Endometrial microvascular endothelial cells (primary cell): Measurements from ENCODE around the gene PLA1A. TPM values are rescaled to one million over a fixed set of nuclear protein-coding genes. Genes with fewer than 3 reads are reported as not detected.

Experiments
- in situ Hi-C: cut with HindIII; loops from 2 replicates; pipeline ENCODE4 v1.10.0; 2017; ENCODE audit warnings: low sequenced_read_pairs, low pct_unique_long_range_greater_than_20kb; ENCODE audit errors: inconsistent ontology term
- total RNA-seq: library from RNA; depleted of rRNA; stranded (reverse); fragments of >200 nt; gene quantifications from one replicate; pipeline ENCODE4 v1.2.3, GENCODE V29; 2015; ENCODE audit errors: inconsistent ontology term

PLA1A gene
- total RNA-seq, 1 donor from 2014 or later = 12.8 TPM

GRCh38 chr3:119630880-119631329 lies 33.2 kb downstream of the PLA1A start:
- in situ Hi-C loops = no loop called here

DNA sequence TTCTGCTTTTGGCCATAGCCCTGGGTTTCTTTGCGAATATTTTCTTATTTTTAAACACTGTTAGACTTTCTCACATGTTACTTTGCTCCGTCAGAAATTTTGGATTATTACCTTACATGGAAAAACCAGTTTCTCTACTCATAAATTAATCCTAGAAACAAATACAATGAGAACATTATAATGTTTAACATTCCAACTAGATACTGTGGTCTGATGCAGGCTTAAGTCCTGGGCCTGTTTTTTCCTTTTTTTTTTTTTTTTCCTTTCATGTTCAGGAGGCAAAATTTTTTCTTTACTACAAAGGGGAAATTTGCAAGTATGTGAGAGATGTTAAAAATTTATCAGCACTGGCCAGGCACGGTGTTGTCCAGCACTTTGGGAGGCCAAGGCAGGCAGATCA lies 33.8 kb downstream of the PLA1A start:
- in situ Hi-C loops = no loop called here

DNA sequence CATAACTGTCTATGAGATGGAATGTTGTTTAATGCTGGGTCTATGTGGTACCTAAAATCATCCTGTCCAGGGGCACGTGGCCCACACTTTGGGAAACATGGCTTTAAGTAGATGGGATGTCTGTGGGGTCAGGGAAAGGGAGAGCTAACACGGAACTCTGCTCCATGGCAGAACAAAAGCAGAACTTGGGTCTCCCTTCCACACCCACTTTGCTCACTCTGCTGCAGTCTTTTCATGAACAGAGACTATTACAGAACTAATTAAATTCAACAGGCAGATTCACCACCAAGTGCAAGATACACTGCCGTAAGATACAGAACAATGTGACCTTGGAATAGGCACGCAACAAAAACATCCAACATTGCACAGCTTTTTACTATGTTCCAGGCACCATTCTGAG lies 34.5 kb downstream of the PLA1A start:
- in situ Hi-C loops = no loop called here

- in situ Hi-C loops = no loop called here
These were observed 35.1 kb downstream of the PLA1A start for GRCh38 chr3:119632829-119633228.

- in situ Hi-C loops = no loop called here
These were observed 38.0 kb downstream of the PLA1A start for GRCh38 chr3:119635719-119636118.

DNA sequence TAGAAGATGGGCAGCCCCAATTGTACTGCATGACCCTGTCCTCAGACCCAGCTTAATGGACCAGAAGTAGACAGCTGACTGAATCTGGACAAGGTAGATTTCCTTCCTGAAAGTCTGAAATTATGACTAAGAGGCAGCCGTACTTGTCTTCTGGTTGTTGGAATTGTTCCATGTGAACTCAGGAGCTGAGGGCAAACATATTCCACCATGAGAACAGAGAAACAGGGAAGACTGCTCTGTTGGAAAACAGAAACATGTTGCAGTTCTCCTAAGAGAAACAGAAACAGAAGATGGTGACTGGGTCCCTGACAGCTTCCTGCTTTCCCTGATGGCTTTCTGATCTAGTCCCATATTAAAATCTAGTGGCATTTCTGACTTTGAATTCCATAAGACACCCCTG lies 38.6 kb downstream of the PLA1A start:
- in situ Hi-C loops = no loop called here

- in situ Hi-C loops = no loop called here
These were observed 39.4 kb downstream of the PLA1A start for GRCh38 chr3:119636891-119637611.

DNA sequence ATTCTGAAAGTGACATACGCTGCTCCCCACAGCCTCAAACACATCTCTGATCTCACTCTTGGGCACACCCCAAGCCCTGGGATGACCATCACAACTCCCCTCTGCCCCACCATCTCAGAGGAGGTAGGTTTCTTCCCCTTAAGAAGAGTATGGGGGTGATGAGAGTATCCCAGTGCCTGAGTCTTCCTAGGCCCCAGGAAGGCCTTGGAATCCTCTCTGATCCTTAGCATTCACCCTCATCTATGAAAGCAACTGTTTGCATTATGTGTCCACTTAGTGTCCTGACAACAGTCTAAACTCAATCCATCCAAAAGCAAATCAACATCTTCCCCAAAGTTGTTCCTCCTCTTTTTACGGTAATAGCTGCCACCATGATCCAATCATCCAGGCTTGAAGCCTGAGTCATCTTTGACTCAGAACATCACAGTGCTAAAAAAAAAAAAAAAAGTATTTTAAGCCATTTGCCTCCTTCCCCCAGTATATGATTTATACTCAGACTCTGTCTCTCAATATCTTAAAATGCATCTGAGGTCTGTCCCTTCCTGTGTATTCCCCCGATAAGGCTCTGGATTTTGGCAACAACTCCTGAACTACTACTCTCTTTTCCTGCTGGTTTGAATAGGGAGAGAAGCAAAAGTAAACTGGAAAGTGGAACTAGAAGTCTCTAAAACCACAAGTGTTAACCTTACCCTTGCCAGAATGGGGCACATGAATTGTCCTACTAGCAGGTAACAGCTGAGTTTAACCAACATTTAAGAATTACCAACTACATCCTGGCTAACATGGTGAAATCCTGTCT lies 40.2 kb downstream of the PLA1A start:
- in situ Hi-C loops = no loop called here

DNA sequence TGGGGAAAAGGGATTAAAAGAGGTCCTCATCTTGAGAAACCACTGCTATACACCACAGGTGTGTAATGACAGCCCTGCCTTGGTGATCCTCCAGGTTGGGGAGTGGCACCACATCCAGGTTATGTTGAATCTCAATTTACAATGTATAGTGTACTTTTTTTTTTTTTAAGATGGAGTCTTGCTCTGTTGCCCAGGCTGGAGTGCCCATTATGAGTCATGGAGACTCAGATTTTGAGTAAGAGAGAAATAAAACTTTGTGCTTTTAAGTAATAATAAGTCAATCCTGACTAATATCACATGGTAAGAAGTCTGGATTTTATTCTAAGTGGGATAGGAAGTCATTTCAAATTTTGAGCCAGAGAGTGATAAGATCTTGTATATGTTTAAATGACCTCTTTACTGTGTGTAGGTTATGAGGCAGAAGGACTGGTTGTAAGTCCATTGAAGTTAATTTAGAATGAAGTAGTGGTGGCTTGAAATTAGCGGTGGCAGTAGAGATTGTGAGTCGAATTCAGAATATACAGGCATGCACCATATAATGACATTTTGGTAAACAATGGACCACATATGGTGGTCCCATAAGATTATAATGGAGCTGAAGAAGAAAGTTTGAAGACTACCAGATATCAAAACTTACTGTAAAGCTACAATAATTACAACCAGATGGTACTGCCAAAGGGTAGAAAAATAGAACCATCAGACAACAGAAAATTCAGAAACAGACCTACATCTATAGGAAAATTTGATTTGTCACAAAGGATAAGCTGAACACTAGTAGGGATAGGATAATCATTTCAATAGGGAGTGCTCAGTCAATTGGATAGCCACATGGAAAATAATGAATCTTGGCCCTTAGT lies 42.0 kb downstream of the PLA1A start:
- in situ Hi-C loops = no loop called here

DNA sequence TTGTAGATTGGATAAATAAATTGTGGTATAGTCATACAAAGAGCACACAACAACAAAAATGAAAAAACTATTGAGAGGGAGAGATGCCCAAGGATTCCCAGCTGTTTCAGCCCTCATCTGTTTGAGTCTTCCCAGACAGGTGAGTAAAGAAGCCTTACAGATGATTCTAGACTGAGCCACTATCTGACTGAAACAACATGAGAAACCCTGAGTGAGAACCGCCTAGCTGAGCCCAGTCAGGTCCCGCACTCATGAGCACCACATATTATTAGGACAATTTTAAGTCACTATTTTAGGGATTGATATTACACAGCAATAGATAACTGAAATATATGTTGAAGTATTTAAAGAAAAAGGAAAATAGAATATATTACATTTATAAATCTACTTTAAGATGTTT lies 43.7 kb downstream of the PLA1A start:
- in situ Hi-C loops = no loop called here

- in situ Hi-C loops = no loop called here
These were observed 45.2 kb downstream of the PLA1A start for GRCh38 chr3:119642746-119643473.

DNA sequence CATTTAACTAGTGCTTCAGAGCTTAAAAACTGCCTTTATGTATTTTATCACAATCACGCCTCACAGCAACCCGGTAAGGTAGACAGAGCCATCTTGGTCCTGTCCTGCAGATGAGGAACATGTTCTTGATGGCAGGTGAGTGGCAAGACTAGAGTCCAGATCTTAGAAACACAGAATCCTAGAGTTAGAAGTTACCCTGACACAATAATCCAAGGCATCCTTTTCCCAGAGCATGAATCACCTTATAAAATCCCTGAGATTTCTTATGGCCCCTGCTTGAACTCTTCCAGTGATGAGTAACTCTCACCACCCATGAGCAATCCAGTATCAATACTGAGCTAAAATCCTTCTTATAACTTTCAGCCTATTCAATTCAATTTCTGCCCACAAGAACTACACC lies 45.8 kb downstream of the PLA1A start:
- in situ Hi-C loops = no loop called here

GRCh38 chr3:119644481-119644880 lies 46.8 kb downstream of the PLA1A start:
- in situ Hi-C loops = no loop called here

DNA sequence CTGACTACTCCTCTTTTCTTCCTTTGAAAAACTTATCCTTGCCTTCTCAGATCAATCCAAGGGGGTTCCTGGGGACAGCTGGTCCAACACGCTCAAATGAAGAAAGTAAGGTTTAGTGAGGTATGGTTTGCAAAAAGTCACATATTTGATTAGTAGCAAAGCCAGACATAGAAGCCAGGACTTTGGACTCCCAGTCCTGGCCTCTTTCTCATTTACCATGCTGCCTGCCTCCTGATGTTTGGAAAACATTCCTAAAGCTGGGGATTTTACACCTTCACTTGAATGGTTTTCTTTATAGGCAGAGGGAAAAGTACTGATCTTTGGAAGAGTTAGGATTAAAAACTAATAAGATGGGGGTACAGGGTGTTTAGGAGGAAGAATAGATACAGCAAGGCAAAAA lies 48.1 kb downstream of the PLA1A start:
- in situ Hi-C loops = no loop called here

DNA sequence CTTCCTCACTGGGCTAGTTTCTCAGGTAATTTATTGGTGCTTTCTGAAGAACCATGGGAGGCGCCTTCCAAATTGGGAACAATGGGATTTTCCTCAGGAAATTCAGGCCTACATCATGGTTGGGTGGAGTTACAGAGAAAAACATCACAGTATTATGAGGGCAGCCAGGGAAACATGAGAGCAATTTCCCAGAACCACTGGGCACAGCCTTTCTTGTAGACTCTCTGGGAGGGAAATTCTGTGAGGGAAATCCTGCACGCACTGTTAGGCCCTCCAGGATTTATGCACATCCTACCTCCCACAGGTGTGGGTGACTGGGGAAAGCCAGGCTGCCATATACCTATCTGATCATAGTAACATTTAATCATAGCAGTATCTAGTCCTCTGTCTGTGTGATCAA lies 49.5 kb downstream of the PLA1A start:
- in situ Hi-C loops = no loop called here

- in situ Hi-C loops = no loop called here
These were observed 50.3 kb downstream of the PLA1A start for GRCh38 chr3:119647843-119648575.

- in situ Hi-C loops = no loop called here
These were observed 52.1 kb downstream of the PLA1A start for GRCh38 chr3:119649761-119650160.

DNA sequence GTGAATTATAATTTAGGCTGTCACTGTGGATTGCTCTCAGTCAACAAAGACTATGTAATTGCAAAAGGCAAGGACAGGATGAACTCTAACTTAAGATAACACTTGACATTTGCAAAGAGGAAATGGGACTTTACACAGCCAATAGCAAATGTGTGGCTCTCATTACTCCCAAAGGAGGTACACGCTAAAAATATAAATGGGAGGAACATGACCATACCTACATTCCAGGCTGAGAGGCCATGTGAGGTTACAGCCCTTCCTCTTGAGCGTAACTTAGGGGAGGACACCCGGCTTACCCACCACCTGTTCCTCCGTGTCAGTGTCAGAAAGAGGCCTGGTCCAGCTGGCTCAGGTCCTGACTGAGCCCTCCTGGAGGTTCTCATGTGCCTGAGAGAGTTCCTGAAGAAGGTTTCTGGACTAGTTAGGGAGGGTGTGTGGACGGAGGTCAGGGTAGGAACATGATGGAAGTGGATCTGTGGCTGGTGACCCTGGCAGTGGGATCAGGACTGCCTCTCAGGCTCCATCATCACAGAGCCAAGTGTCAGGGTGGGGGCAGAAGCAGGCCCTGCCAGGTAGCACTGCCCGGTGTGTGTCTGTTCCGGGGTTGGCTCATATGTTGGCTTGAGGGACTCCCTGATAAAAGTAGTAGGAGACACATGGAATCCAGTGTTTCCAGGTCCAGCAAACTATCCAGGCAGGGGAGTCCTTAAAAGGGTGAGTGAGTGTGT lies 54.8 kb downstream of the PLA1A start:
- in situ Hi-C loops = no loop called here
